ENCODE measurements around the gene CLDN11.

DNA sequence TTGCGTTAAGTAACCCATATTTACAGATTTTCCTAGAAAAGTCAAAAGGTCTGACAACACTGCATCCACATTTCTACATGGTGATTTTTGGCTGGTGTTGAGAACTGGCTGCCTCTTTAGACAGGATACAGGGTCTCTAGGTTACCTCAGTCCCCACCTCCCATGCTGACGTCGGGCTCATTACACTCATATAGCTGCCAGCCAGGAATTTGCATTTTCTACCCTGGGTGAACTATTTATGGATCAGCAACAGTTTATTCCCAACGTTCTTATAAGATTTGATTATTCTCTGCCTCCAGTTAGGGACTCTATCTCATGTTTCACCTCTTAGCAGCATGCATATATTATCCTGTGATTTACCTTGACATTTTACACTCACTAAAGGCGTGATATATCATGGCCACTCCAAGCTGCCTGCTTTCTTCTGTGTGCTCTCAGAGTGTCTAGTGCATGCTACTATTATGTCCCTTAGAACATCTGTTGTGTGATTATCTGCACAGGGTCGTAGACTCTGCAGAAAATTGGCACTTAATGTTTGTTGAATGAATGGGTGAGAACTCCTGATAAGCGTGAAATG, 49.0 kb downstream of the CLDN11 start:
- TF ChIP-seq, protein P1, sequence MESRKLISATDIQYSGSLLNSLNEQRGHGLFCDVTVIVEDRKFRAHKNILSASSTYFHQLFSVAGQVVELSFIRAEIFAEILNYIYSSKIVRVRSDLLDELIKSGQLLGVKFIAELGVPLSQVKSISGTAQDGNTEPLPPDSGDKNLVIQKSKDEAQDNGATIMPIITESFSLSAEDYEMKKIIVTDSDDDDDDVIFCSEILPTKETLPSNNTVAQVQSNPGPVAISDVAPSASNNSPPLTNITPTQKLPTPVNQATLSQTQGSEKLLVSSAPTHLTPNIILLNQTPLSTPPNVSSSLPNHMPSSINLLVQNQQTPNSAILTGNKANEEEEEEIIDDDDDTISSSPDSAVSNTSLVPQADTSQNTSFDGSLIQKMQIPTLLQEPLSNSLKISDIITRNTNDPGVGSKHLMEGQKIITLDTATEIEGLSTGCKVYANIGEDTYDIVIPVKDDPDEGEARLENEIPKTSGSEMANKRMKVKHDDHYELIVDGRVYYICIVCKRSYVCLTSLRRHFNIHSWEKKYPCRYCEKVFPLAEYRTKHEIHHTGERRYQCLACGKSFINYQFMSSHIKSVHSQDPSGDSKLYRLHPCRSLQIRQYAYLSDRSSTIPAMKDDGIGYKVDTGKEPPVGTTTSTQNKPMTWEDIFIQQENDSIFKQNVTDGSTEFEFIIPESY (IDR thresholded peaks at IDR 0.05; ENCODE audit: extremely low read depth, insufficient replicate concordance, low read length), result no peak
- TF ChIP-seq, protein P2, sequence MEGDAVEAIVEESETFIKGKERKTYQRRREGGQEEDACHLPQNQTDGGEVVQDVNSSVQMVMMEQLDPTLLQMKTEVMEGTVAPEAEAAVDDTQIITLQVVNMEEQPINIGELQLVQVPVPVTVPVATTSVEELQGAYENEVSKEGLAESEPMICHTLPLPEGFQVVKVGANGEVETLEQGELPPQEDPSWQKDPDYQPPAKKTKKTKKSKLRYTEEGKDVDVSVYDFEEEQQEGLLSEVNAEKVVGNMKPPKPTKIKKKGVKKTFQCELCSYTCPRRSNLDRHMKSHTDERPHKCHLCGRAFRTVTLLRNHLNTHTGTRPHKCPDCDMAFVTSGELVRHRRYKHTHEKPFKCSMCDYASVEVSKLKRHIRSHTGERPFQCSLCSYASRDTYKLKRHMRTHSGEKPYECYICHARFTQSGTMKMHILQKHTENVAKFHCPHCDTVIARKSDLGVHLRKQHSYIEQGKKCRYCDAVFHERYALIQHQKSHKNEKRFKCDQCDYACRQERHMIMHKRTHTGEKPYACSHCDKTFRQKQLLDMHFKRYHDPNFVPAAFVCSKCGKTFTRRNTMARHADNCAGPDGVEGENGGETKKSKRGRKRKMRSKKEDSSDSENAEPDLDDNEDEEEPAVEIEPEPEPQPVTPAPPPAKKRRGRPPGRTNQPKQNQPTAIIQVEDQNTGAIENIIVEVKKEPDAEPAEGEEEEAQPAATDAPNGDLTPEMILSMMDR (IDR thresholded peaks at IDR 0.05 in 2 of 3, conservative IDR thresholded peaks at IDR 0.05 in 1 of 3; ENCODE audit: borderline replicate concordance in 1 of 3, insufficient read depth in 1 of 3, low read depth in 2 of 3, low read length in 2 of 3), result no peak
- no peak for TF ChIP-seq POLR2AphosphoS5 (IDR thresholded peaks at IDR 0.05; ENCODE audit: low read depth, low read length)
- no peak for TF ChIP-seq POLR2A (IDR thresholded peaks at IDR 0.05; ENCODE audit: borderline replicate concordance, extremely low read depth, insufficient read depth, insufficient read length)
- TF ChIP-seq, protein P3, sequence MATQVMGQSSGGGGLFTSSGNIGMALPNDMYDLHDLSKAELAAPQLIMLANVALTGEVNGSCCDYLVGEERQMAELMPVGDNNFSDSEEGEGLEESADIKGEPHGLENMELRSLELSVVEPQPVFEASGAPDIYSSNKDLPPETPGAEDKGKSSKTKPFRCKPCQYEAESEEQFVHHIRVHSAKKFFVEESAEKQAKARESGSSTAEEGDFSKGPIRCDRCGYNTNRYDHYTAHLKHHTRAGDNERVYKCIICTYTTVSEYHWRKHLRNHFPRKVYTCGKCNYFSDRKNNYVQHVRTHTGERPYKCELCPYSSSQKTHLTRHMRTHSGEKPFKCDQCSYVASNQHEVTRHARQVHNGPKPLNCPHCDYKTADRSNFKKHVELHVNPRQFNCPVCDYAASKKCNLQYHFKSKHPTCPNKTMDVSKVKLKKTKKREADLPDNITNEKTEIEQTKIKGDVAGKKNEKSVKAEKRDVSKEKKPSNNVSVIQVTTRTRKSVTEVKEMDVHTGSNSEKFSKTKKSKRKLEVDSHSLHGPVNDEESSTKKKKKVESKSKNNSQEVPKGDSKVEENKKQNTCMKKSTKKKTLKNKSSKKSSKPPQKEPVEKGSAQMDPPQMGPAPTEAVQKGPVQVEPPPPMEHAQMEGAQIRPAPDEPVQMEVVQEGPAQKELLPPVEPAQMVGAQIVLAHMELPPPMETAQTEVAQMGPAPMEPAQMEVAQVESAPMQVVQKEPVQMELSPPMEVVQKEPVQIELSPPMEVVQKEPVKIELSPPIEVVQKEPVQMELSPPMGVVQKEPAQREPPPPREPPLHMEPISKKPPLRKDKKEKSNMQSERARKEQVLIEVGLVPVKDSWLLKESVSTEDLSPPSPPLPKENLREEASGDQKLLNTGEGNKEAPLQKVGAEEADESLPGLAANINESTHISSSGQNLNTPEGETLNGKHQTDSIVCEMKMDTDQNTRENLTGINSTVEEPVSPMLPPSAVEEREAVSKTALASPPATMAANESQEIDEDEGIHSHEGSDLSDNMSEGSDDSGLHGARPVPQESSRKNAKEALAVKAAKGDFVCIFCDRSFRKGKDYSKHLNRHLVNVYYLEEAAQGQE (IDR thresholded peaks at IDR 0.05; ENCODE audit: low read depth), result no peak

Measured in HCT116 (cell line).